ENCODE measurements around the gene OR2V1.
A peak's percentile ranks its signal among the peaks of the same experiment; 100 is the strongest.

DNA sequence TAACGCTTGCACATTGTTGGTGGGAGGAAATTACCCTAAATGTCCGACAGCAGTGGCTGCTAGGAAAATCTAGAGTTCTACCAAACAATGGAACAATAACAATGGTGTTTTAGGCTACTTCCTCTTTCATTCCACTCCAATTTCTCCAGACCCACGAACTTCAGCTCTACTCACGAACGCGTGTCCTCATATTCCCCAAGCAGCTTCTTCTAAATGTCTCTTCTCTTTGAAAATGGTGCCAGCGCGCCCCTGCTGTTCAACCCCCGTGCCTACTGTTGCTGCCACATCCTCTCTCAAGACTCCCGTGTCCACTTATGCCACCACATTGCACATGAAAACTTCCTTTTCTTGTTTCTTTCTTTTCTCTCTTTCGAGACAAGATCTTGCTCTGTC, 42.1 kb upstream of the OR2V1 start:
- TF ChIP-seq CTCF (IDR thresholded peaks at IDR 0.05; ENCODE audit: low read depth, low read length) (peak; percentile 45), EZH2phosphoT487 (IDR thresholded peaks at IDR 0.05; ENCODE audit: low read depth) (no peak)

Data from OCI-LY3 (cell line).